Liver (tissue), 9 donors: ENCODE results near the gene KPNA6. TPM values are rescaled to one million over a fixed set of nuclear protein-coding genes. Genes with fewer than 3 reads are reported as not detected.

ENCODE experiments used
- DNase-seq: peaks from one replicate; pipeline ENCODE4 v3.0.0-alpha.2; 2017; ENCODE audit warnings: low spot score
- H3K27ac ChIP-seq, 2 donors: one replicate each; pipeline ENCODE4 v1.7.0; 2013; ENCODE audit warnings: inconsistent platforms in 2 of 2, low read length in 2 of 2, control low read depth in 1 of 2, low read depth in 1 of 2, mild to moderate bottlenecking in 1 of 2
- H3K27me3 ChIP-seq, 4 donors: one replicate each; pipeline versions ENCODE4 v1.6.1 to v1.7.0; 2013; ENCODE audit warnings: low read length in 3 of 4, inconsistent platforms in 1 of 4, mild to moderate bottlenecking in 1 of 4, moderate library complexity in 1 of 4; ENCODE audit not compliant: control insufficient read depth in 4 of 4, insufficient read depth in 4 of 4
- H3K36me3 ChIP-seq, 4 donors: one replicate each; pipeline versions ENCODE4 v1.6.1 to v1.7.0; 2013; ENCODE audit warnings: low read length in 3 of 4, mild to moderate bottlenecking in 3 of 4, low read depth in 1 of 4, moderate library complexity in 1 of 4; ENCODE audit not compliant: control insufficient read depth in 4 of 4, insufficient read depth in 3 of 4
- H3K4me1 ChIP-seq, 4 donors: one replicate each; pipeline versions ENCODE4 v1.6.1 to v1.7.0; 2013; ENCODE audit warnings: low read length in 3 of 4, mild to moderate bottlenecking in 3 of 4, moderate library complexity in 1 of 4; ENCODE audit not compliant: control insufficient read depth in 4 of 4, insufficient read depth in 4 of 4
- H3K4me3 ChIP-seq, 3 donors: one replicate each; pipeline versions ENCODE4 v1.6.1 to v1.7.0; 2013; ENCODE audit warnings: low read length in 3 of 3, control low read depth in 1 of 3, low read depth in 1 of 3, mild to moderate bottlenecking in 1 of 3
- H3K9ac ChIP-seq, 2 donors: one replicate each; pipeline ENCODE4 v1.7.0; 2013; ENCODE audit warnings: low read length in 2 of 2, mild to moderate bottlenecking in 2 of 2, moderate library complexity in 2 of 2, control low read depth in 1 of 2, low read depth in 1 of 2
- H3K9me3 ChIP-seq, 4 donors: one replicate each; pipeline versions ENCODE4 v1.6.1 to v1.7.0; 2013; ENCODE audit warnings: low read length in 3 of 4; ENCODE audit not compliant: control insufficient read depth in 4 of 4
- ATF3 ChIP-seq: IDR thresholded peaks from 2 replicates; pipeline ENCODE4 v1.6.1; 2016; ENCODE audit warnings: antibody characterized with exemption
- EGR1 ChIP-seq, 2 donors: IDR thresholded peaks; 2 replicates each; pipeline ENCODE4 v1.6.1; 2016 to 2018; ENCODE audit warnings: antibody characterized with exemption in 2 of 2, low read depth in 2 of 2
- FOXA1 ChIP-seq: IDR thresholded peaks from 2 replicates; pipeline ENCODE4 v1.6.1; 2016; ENCODE audit warnings: antibody characterized with exemption
- FOXA2 ChIP-seq: IDR thresholded peaks from 2 replicates; pipeline ENCODE4 v1.6.1; 2016; ENCODE audit warnings: antibody characterized with exemption
- GABPA ChIP-seq, 2 donors: IDR thresholded peaks in 1 of 2; conservative IDR thresholded peaks in 1 of 2; 2 replicates each; pipeline ENCODE4 v1.6.1; 2016; ENCODE audit warnings: antibody characterized with exemption in 2 of 2, mild to moderate bottlenecking in 1 of 2, moderate library complexity in 1 of 2
- HNF4A ChIP-seq, 2 donors: conservative IDR thresholded peaks; 2 replicates each; pipeline ENCODE4 v1.6.1; 2016; ENCODE audit warnings: antibody characterized with exemption in 2 of 2, mild to moderate bottlenecking in 2 of 2
- HNF4G ChIP-seq: IDR thresholded peaks from 2 replicates; pipeline ENCODE4 v1.6.1; 2016; ENCODE audit warnings: antibody characterized with exemption
- JUND ChIP-seq, 2 donors: IDR thresholded peaks; 2 replicates each; pipeline ENCODE4 v1.6.1; 2016; ENCODE audit warnings: antibody characterized with exemption in 2 of 2
- NR2F2 ChIP-seq: IDR thresholded peaks from 2 replicates; pipeline ENCODE4 v1.6.1; 2016; ENCODE audit warnings: antibody characterized with exemption
- RAD21 ChIP-seq, 2 donors: IDR thresholded peaks; 2 replicates each; pipeline ENCODE4 v1.6.1; 2016; ENCODE audit warnings: antibody characterized with exemption in 2 of 2, mild to moderate bottlenecking in 2 of 2
- RXRA ChIP-seq, 2 donors: IDR thresholded peaks; 2 replicates each; pipeline ENCODE4 v1.6.1; 2017 to 2018; ENCODE audit warnings: antibody characterized with exemption in 2 of 2, mild to moderate bottlenecking in 1 of 2
- SP1 ChIP-seq: IDR thresholded peaks from 2 replicates; pipeline ENCODE4 v1.6.1; 2018; ENCODE audit warnings: antibody characterized with exemption, mild to moderate bottlenecking
- TAF1 ChIP-seq: conservative IDR thresholded peaks from 2 replicates; pipeline ENCODE4 v1.6.1; 2016; ENCODE audit warnings: antibody characterized with exemption, mild to moderate bottlenecking
- YY1 ChIP-seq: IDR thresholded peaks from 2 replicates; pipeline ENCODE4 v1.6.1; 2016; ENCODE audit warnings: antibody characterized with exemption, mild to moderate bottlenecking
- WGBS: extraction: QIAGEN DNeasy Blood & Tissue Kit; methylation state at CpG from one replicate; pipeline ENCODE4 v1.1.7; 2013; 5-methylcytosine and 5-hydroxymethylcytosine counted together
- polyA plus RNA-seq, 2 donors: library from polyadenylated mRNA; stranded (reverse) in 1 of 2; unstranded in 1 of 2; fragments of 200-250 nt in 1 of 2; fragments of >200 nt in 1 of 2; fragmentation: Nextera tagmentation in 1 of 2; extraction: Ambion mirVana in 1 of 2; gene quantifications; one replicate each; pipeline versions ENCODE4 v1.2.1 to v1.2.3, GENCODE V29; 2013 to 2015
- total RNA-seq, 2 donors: library from RNA; depleted of rRNA; stranded (reverse); fragments of >200 nt; gene quantifications; one replicate each; pipeline ENCODE4 v1.2.3, GENCODE V29; 2014
- TF ChIP-seq, protein P1 (sequence below): IDR thresholded peaks from 2 replicates; pipeline ENCODE4 v1.6.1; 2016; ENCODE audit warnings: antibody characterized with exemption, mild to moderate bottlenecking
- TF ChIP-seq, protein P2 (sequence below): IDR thresholded peaks from 2 replicates; pipeline ENCODE4 v1.6.1; 2016; ENCODE audit warnings: antibody characterized with exemption
- TF ChIP-seq, protein P3 (sequence below): IDR thresholded peaks from 2 replicates; pipeline ENCODE4 v1.6.1; 2016; ENCODE audit warnings: antibody characterized with exemption
- TF ChIP-seq, protein P4 (sequence below): fragments of 150-350 bp; IDR thresholded peaks from 2 replicates; pipeline ENCODE4 v1.5.1; 2017; ENCODE audit warnings: improper control_type of control experiment, low read depth, low read length; ENCODE audit not compliant: missing input control
- donor health status: healthy.
- donor health status: healthy.
- donor health status: healthy.
- donor health status: healthy.
- donor health status: healthy.

The KPNA6 gene
- total and polyA plus RNA-seq, 4 donors, result 9.3 to 23.2 (median 16.7) TPM

- Histone ChIP-seq H3K9ac (no peak overlapping the region), H3K4me3 (no peak overlapping the region), H3K9me3 (peaks cover 0 to 3% (median 0%) of the 10 kb centered on the region in 4 donors), H3K27me3 (no peaks in the 10 kb centered on the region), H3K27ac (no peak overlapping the region), H3K4me1 (peaks cover 0 to 2% (median 0%) of the 10 kb centered on the region in 4 donors), H3K36me3 (peaks cover 2 to 9% (median 5%) of the 10 kb centered on the region in 4 donors)
- TF ChIP-seq YY1 (no peak), FOXA2 (no peak), RXRA (IDR thresholded peaks at IDR 0.05) (no peak), RAD21 (IDR thresholded peaks at IDR 0.05) (no peak), NR2F2 (no peak), HNF4A (conservative IDR thresholded peaks at IDR 0.05) (no peak), JUND (IDR thresholded peaks at IDR 0.05) (no peak), EGR1 (IDR thresholded peaks at IDR 0.05; ENCODE audit: low read depth in 2 of 2) (no peak), SP1 (no peak), HNF4G (no peak), ATF3 (no peak), TAF1 (no peak)
- TF ChIP-seq, protein P1, sequence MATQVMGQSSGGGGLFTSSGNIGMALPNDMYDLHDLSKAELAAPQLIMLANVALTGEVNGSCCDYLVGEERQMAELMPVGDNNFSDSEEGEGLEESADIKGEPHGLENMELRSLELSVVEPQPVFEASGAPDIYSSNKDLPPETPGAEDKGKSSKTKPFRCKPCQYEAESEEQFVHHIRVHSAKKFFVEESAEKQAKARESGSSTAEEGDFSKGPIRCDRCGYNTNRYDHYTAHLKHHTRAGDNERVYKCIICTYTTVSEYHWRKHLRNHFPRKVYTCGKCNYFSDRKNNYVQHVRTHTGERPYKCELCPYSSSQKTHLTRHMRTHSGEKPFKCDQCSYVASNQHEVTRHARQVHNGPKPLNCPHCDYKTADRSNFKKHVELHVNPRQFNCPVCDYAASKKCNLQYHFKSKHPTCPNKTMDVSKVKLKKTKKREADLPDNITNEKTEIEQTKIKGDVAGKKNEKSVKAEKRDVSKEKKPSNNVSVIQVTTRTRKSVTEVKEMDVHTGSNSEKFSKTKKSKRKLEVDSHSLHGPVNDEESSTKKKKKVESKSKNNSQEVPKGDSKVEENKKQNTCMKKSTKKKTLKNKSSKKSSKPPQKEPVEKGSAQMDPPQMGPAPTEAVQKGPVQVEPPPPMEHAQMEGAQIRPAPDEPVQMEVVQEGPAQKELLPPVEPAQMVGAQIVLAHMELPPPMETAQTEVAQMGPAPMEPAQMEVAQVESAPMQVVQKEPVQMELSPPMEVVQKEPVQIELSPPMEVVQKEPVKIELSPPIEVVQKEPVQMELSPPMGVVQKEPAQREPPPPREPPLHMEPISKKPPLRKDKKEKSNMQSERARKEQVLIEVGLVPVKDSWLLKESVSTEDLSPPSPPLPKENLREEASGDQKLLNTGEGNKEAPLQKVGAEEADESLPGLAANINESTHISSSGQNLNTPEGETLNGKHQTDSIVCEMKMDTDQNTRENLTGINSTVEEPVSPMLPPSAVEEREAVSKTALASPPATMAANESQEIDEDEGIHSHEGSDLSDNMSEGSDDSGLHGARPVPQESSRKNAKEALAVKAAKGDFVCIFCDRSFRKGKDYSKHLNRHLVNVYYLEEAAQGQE, result no peak
- TF ChIP-seq, protein P2, sequence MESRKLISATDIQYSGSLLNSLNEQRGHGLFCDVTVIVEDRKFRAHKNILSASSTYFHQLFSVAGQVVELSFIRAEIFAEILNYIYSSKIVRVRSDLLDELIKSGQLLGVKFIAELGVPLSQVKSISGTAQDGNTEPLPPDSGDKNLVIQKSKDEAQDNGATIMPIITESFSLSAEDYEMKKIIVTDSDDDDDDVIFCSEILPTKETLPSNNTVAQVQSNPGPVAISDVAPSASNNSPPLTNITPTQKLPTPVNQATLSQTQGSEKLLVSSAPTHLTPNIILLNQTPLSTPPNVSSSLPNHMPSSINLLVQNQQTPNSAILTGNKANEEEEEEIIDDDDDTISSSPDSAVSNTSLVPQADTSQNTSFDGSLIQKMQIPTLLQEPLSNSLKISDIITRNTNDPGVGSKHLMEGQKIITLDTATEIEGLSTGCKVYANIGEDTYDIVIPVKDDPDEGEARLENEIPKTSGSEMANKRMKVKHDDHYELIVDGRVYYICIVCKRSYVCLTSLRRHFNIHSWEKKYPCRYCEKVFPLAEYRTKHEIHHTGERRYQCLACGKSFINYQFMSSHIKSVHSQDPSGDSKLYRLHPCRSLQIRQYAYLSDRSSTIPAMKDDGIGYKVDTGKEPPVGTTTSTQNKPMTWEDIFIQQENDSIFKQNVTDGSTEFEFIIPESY, result no peak
- TF ChIP-seq, protein P3, sequence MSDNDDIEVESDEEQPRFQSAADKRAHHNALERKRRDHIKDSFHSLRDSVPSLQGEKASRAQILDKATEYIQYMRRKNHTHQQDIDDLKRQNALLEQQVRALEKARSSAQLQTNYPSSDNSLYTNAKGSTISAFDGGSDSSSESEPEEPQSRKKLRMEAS, result no peak
- WGBS, result 78% methylated on average over 5 of the region's 5 CpGs
- DNase-seq, result no peak
Observed at GRCh38 chr1:32151319-32151787, 43.5 kb downstream of the KPNA6 start.

GRCh38 chr1:32159189-32159588, 51.3 kb downstream of the KPNA6 start:
- no peak overlapping the region for H3K9ac ChIP-seq
- no peaks in the 10 kb centered on the region for H3K27me3 ChIP-seq
- H3K4me3 ChIP-seq, result no peak overlapping the region
- no peaks in the 10 kb centered on the region for H3K9me3 ChIP-seq
- peaks cover 0 to 13% (median 8%) of the 10 kb centered on the region in 4 donors for H3K4me1 ChIP-seq
- no peak overlapping the region for H3K27ac ChIP-seq
- no peak for DNase-seq
- peaks cover 8 to 59% (median 46%) of the 10 kb centered on the region in 4 donors for H3K36me3 ChIP-seq
- 30% methylated on average over 3 of the region's 3 CpGs for WGBS
- TF ChIP-seq HNF4A (conservative IDR thresholded peaks at IDR 0.05) (peak; percentile 39 to 51), EGR1 (IDR thresholded peaks at IDR 0.05; ENCODE audit: low read depth in 2 of 2) (no peak), GABPA (IDR thresholded peaks at IDR 0.05 in 1 of 2, conservative IDR thresholded peaks at IDR 0.05 in 1 of 2) (no peak), YY1 (peak; percentile 73), RAD21 (IDR thresholded peaks at IDR 0.05) (peak; percentile 21 to 45), TAF1 (no peak), ATF3 (no peak), FOXA1 (no peak)
- TF ChIP-seq, protein P4, sequence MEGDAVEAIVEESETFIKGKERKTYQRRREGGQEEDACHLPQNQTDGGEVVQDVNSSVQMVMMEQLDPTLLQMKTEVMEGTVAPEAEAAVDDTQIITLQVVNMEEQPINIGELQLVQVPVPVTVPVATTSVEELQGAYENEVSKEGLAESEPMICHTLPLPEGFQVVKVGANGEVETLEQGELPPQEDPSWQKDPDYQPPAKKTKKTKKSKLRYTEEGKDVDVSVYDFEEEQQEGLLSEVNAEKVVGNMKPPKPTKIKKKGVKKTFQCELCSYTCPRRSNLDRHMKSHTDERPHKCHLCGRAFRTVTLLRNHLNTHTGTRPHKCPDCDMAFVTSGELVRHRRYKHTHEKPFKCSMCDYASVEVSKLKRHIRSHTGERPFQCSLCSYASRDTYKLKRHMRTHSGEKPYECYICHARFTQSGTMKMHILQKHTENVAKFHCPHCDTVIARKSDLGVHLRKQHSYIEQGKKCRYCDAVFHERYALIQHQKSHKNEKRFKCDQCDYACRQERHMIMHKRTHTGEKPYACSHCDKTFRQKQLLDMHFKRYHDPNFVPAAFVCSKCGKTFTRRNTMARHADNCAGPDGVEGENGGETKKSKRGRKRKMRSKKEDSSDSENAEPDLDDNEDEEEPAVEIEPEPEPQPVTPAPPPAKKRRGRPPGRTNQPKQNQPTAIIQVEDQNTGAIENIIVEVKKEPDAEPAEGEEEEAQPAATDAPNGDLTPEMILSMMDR, result no peak
- TF ChIP-seq, protein P1, result no peak
- TF ChIP-seq, protein P2, result no peak
